ENCODE measurements around the gene TGFBR3.

Gene TGFBR3

GRCh38 chr1:91755702-91756287 lies 130.2 kb downstream of the TGFBR3 start:
- TF ChIP-seq CTCF (IDR thresholded peaks at IDR 0.05; ENCODE audit: insufficient read depth, low read depth, low read length, missing control alignments) = no peak
- DNase-seq (ENCODE audit: low read depth) = no peak
- no peak overlapping the region for H3K4me3 ChIP-seq (ENCODE audit: low read depth, low read length)

- no peak for TF ChIP-seq CTCF (IDR thresholded peaks at IDR 0.05; ENCODE audit: insufficient read depth, low read depth, low read length, missing control alignments)
- DNase-seq (ENCODE audit: low read depth) = no peak
- no peak overlapping the region for H3K4me3 ChIP-seq (ENCODE audit: low read depth, low read length)
Measured at GRCh38 chr1:91754816-91755580, 131.0 kb downstream of the TGFBR3 start.

- peak; percentile 65 for DNase-seq (ENCODE audit: low read depth)
- TF ChIP-seq CTCF (IDR thresholded peaks at IDR 0.05; ENCODE audit: insufficient read depth, low read depth, low read length, missing control alignments) = no peak
- H3K4me3 ChIP-seq (ENCODE audit: low read depth, low read length) = no peak overlapping the region
Measured at GRCh38 chr1:91754348-91754747, 131.6 kb downstream of the TGFBR3 start.

- no peak for TF ChIP-seq CTCF (IDR thresholded peaks at IDR 0.05; ENCODE audit: insufficient read depth, low read depth, low read length, missing control alignments)
- DNase-seq (ENCODE audit: low read depth) = no peak
- H3K4me3 ChIP-seq (ENCODE audit: low read depth, low read length) = no peak overlapping the region
Measured at GRCh38 chr1:91753878-91754277, 132.1 kb downstream of the TGFBR3 start.

GRCh38 chr1:91752324-91752723 lies 133.6 kb downstream of the TGFBR3 start:
- no peak for TF ChIP-seq CTCF (IDR thresholded peaks at IDR 0.05; ENCODE audit: insufficient read depth, low read depth, low read length, missing control alignments)
- H3K4me3 ChIP-seq (ENCODE audit: low read depth, low read length) = no peak overlapping the region
- peak; percentile 74 for DNase-seq (ENCODE audit: low read depth)

GRCh38 chr1:91751275-91751674 lies 134.7 kb downstream of the TGFBR3 start:
- no peak for DNase-seq (ENCODE audit: low read depth)
- no peak overlapping the region for H3K4me3 ChIP-seq (ENCODE audit: low read depth, low read length)
- TF ChIP-seq CTCF (IDR thresholded peaks at IDR 0.05; ENCODE audit: insufficient read depth, low read depth, low read length, missing control alignments) = no peak
